ENCODE results near the gene PRKCA.

GRCh38 chr17:66635386-66636045, 333.1 kb downstream of the PRKCA start:
- TF ChIP-seq WIZ (CRISPR knock-in tag; IDR thresholded peaks at IDR 0.05) (no peak), TEF (CRISPR knock-in tag; IDR thresholded peaks at IDR 0.05) (no peak), ATF3 (CRISPR knock-in tag; IDR thresholded peaks at IDR 0.05) (no peak), YEATS4 (CRISPR knock-in tag; IDR thresholded peaks at IDR 0.05; ENCODE audit: borderline replicate concordance) (no peak), REST (IDR thresholded peaks at IDR 0.05; ENCODE audit: borderline replicate concordance in 1 of 2, low read depth in 1 of 2, low read length in 2 of 2) (no peak), FOXK1 (CRISPR knock-in tag; IDR thresholded peaks at IDR 0.05; ENCODE audit: borderline replicate concordance, low read depth) (no peak)
- TF ChIP-seq, protein P1, sequence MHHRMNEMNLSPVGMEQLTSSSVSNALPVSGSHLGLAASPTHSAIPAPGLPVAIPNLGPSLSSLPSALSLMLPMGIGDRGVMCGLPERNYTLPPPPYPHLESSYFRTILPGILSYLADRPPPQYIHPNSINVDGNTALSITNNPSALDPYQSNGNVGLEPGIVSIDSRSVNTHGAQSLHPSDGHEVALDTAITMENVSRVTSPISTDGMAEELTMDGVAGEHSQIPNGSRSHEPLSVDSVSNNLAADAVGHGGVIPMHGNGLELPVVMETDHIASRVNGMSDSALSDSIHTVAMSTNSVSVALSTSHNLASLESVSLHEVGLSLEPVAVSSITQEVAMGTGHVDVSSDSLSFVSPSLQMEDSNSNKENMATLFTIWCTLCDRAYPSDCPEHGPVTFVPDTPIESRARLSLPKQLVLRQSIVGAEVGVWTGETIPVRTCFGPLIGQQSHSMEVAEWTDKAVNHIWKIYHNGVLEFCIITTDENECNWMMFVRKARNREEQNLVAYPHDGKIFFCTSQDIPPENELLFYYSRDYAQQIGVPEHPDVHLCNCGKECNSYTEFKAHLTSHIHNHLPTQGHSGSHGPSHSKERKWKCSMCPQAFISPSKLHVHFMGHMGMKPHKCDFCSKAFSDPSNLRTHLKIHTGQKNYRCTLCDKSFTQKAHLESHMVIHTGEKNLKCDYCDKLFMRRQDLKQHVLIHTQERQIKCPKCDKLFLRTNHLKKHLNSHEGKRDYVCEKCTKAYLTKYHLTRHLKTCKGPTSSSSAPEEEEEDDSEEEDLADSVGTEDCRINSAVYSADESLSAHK (CRISPR knock-in tag; IDR thresholded peaks at IDR 0.05; ENCODE audit: borderline replicate concordance), result no peak

Measured in HepG2 (cell line).